AG08395 (cell line): ENCODE data around the gene KIF11.
"Not testable (repeated sequence)": the region's sequence is repeated elsewhere in the genome, so short reads cannot be mapped to it uniquely, and the experiment has no call there.

Experiments used
- DNase-seq: peaks from one replicate; pipeline ENCODE4 v3.0.0; 2012; ENCODE audit warnings: mixed read lengths, low spot score

KIF11 gene

DNA sequence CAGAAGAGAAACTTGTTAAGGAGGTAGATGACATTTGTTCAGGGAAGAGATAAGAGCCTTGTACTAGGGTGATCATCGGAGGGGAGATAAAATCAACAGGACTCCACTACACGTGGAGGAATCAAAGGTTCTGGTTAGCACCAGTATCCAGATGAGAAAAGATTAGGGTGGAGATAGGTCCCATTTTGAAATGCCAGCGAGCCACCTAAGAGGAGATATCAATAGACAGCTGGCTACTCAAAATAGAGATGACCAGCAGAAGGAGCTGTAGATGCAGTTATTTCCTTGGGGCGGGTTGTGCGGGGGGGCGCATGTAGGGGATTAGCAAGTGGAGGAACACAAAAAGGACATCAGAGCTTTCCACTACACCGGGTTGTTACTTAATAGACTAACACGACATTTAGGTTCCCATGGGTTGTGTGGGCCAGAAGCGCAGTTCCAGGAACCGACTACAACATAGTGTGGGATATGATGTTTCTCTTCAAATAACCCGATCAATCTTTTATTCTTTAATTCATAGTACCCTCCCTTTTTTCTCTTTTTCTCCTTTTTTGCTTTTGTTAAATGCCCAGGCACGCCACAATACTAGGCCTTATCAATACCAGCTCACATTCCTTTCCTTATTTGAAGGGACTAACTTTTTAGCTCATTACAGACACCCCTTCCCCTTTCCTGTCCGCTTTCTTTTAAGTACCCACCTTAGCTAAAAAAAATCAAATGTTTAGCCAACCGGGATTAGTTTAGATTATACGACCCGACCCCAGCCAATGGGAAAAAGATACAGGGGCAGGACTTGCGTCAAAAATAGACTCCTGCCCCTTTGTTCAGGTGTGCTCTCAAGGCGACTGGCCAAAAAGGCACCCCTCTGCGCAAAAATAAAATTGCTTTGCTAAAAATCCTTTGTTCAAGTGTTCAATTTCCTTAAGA, 2.0 kb upstream of the KIF11 start:
- peak; percentile 51 for DNase-seq

DNA sequence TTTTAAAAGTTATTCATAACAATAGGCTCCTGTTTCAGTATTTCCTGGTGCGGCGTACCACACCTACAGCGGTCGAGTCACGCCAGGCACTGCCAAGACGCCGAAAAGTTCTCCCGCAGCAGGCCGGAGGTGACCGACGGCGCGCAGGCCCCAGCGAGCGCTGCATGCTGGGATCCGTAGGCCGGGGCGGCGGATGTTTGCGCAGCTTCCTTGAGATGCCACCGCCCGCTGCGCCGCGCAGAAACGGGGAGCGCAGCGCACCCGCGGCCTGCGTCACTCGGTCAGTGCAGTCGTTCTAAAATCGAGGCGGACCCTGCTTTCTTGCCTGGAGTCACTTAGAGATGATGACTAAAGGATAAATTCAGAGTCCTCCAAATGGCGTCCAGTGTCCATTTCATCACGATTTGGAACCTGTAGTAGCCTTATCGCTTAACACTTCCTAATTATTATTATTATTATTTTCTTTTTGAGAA, 1.3 kb upstream of the KIF11 start:
- DNase-seq: peak; percentile 90

DNA sequence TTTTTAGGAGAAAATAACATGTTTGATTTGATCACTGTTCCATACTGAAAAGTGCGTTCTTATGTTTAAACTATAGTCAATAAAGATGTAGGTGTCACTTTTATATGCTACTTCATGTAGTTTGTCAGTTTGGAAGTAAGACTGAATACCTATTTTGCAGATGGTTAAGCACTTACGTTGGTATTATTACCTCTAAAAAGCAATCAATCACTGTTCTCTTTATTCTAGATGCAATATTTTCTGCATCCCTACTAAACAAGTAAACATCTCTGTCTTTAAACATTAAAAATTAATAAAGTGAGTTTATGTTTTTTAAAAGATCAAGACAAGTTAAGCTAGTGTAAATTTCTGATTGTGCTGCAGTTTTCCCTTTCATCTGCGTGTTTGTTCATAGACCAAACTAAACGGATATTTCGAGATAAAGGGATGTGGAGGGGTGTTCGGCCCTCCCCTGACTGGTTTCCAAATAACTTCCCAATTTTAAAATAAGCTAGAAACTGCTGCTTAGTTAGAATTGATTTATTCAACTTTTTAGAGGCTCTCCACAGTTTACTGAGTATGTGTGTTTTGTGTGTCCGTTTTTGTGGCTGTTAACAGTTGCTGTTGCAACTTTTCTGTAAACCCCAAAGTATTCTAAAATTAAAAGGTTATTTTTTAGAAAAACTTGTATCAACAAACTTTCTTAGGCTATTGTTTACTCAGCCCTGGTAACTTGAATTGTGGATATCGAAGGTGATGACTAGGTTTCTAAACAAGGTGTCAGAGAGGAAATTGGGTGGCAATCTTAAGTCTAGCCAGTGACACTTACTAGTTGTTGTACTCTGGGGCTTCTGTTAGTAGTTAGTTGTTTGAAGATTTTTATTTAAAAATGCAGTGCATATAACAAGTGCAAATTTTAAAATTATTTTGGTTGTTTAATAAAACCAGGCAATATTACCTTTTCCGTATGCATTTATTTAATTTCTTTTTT, 974 bp downstream of the KIF11 start:
- no peak for DNase-seq

DNA sequence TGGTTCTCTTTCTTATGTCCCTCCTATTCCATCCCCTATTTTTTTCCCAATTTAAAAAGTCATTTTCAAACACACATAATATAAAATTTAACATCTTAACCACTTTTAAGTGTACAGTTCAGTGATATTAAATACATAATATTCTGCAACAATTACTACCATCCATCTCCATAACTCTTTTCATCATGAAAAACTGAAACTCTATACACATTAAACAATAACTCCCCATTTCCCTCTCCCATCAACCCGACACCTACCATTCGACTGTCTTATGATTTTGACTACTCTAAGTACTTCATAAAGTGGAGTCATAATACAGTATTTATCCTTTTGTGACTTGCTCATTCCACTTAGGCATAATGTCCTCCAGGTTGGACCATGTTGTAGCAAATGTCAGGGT, 2.6 kb downstream of the KIF11 start:
- no peak for DNase-seq

DNA sequence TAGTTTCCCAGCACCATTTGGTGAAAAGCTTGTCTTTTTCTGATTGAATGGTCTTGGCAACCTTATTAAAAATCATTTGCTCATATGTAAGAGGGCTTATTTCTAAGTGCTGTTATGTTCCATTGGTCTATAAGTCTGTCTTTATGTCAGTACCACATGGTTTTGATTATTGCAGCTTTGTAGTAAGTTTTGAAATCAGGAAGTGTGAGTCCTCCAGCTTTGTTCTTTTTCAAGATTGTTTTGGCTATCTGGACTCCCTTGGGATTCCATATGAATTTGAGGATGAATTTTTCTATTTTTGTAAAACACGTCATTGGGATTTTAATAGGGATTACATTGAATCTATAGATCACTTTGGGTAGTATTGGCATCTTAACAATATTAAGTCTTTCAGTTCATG, 5.4 kb downstream of the KIF11 start:
- DNase-seq: no peak

DNA sequence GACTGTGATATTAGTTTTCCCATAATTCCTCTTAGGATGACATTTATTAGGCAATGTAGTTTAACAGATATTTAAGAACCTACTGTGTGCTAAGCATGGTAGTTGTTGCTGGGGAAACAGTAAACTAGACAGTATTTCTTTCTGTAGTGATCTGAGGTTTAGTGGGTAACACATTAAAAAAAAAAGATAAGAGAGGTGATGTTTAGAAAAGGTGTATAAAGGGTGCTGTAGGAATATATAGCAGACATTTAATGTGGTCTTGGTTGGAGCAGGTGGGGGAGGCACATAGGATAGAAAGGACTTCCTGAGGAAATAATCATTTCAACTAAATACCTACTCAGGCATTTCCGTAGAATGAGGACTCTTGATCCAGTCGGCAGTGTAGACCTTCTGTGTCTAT, 11.9 kb downstream of the KIF11 start:
- DNase-seq: no peak

DNA sequence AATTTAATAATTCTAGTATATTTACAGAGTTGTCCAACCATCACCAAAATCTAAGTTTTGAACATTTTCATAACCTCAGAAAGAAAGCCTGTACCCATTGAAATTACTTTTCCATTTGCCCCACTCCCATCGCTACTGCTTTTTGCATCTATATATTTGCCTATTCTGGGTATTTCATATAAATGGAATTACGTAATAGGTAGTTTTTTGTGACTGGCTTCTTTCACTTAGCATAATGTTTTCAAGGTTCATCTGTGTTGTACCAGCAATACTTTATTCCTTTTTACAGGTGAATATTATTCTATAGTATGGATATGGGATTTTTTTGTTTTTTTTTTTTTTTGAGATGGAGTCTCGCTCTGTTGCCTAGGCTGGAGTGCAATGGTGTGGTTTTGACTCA, 22.6 kb downstream of the KIF11 start:
- no peak for DNase-seq

DNA sequence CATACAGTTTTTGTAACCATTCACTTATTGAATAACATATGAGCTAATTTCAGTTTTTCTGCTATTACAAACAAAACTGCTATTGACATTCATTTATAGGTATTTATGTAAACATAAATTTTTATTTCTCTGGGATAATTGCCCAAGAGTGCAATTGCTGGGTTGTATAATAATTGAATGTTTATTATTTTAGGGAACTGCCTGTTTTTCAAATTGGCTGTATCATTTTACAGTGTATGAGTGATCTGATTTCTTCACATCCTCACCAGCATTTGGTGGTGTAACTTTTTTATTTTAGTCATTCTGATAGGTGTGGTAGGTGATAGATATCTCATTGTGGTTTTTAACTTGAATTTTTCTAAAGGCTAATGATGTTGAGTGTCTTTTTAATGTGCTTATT, 26.4 kb downstream of the KIF11 start:
- no peak for DNase-seq

DNA sequence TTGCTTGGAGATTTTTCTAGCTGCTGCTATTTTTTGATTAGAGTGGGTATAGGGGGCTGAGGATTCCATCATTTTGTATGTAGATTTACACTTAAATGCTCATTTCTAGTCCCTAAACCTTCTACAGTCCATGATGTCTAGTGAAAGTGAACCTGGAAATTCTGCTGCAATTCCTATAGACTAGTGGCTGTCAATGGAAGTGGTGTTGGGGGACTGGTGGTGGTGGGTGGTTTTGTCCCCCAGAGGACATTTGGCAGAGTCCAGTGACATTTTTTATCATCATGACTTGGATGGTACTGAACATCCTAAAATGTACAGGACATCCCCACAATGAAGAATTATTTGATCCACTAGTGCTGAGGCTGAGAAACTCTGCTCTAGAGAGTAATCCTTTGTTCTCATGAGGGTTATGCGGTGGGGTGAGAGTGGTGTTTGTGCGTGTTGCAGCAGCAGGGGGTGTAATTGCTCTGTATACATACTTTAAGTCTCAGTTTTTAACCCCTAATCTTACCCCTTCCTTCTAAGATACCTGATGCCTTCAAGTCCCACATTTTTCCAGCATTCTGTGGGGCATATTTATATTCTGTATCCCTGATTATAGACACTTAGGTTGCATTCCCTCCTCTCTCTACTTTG, 35.0 kb downstream of the KIF11 start:
- no peak for DNase-seq

DNA sequence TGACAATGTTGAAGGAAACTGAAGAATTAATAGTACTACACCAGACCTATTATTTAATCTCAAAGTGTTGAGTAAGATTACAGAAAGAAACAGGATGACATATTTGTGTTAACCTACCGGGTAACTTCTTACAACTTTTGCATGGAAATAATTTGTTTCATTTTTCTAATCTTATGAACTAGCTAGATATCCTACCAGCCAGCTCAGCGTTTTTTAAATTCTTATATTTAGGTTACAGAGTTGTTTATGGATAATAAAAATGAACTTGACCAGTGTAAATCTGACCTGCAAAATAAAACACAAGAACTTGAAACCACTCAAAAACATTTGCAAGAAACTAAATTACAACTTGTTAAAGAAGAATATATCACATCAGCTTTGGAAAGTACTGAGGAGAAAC, 37.0 kb downstream of the KIF11 start:
- no peak for DNase-seq

DNA sequence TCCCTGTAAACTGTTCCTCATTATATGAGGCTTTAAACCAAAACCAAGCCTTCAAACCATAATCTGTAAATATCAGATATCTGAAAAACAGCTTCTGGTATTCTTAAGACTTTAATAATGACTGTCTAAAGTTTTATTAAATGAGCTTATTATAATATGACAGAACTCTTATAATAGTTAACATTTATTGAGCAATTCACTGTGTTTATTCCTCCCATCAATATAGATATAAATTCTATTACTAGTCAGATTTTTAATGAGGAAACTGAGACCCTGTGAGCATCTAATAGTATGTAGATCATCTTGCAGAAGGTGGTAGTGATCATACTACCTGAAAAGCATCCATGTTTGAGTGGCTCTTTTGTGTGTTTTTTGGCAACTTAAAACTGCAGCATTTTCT, 45.1 kb downstream of the KIF11 start:
- no peak for DNase-seq

DNA sequence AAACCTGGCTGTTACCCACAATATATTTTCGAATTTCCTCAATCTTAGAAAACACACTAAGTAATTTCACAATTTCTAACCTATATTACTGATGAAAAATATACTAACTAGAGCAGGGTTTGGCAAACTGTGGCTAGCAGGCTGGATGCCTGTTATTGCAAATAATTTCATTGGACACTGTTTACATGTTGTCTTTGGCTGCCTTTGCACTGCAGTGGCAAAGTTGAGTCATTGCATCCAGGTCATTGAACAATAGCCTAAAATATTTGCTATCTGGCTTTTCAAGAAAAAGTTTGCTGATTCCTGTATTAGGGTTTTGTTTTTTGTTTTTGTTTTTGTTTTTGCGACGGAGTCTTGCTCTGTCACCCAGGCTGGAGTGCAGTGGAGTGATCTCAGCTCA, 47.2 kb downstream of the KIF11 start:
- DNase-seq: peak; percentile 46

DNA sequence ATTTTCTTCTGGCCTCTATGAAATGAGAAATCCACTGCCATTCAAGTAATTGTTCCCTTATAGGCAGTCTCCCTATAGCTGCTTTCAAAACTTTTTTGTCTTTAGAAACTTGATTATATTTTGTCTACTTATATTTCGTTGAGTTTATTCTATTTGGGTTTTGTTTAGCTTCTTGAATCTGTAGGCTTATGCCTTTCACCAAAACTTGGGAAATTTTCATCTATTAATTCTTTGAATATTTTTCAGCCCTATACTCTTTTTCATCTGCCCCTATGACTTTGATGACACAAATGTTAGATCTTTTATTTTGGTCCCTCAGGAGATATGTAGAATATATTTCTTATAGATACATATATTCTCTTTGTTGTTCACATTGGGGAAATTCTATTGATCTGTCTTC, 48.6 kb downstream of the KIF11 start:
- DNase-seq: no peak

DNA sequence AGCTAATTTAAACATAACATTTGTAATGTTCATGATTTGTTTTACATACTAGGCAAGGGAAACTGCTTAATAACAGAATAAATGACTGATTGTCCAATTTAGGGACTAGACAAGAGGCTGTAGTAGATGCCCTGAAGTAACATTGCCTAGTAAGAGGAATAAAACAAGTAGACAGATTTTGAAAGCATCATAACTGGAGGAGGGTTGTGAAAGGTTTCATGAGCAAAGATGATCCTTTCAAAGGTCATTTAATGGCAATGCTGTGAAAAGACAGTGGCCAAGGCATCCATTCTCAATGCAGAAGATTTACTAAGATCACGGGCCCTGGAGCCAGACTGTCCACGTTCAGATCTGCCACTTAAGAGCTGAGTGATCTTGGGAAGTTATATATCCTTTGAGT, 52.0 kb downstream of the KIF11 start:
- no peak for DNase-seq

DNA sequence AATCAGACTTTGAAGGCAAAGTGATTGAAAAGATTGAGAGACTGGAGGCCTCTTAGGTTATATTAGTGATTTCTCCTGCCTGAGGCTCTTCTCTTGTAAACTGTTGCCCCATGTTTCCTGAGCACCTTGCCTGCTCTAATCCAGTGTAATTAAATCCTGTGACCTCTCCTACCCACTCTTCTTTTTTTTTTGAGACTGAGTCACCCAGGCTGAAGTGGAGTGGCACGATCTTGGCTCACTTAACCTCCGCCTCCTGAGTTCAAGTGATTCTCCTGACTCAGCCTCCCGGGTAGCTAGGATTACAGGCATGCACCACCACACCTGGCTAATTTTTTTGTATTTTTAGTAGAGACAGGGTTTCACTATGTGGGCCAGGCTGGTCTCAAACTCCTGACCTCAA, 57.9 kb downstream of the KIF11 start:
- not testable (repeated sequence) for DNase-seq

DNA sequence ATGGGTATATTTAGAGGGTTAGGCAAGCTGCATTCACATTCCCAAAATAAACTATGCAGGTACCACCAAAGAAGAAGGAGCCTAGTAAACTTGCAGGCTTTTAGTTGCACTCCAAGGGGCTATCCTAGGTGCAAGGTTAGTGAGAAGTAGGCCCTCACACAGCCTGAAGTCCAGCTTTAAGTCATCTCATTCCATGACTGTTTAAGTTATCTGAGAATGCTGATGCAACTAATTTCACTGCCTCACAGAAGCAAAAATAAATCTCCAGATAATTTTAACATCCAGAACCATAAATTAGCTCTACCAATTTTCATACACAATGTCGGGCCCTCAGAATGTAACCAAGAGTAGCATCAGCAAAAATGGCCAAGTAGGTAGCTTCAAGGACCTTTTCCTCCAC, 62.5 kb downstream of the KIF11 start:
- DNase-seq: no peak

DNA sequence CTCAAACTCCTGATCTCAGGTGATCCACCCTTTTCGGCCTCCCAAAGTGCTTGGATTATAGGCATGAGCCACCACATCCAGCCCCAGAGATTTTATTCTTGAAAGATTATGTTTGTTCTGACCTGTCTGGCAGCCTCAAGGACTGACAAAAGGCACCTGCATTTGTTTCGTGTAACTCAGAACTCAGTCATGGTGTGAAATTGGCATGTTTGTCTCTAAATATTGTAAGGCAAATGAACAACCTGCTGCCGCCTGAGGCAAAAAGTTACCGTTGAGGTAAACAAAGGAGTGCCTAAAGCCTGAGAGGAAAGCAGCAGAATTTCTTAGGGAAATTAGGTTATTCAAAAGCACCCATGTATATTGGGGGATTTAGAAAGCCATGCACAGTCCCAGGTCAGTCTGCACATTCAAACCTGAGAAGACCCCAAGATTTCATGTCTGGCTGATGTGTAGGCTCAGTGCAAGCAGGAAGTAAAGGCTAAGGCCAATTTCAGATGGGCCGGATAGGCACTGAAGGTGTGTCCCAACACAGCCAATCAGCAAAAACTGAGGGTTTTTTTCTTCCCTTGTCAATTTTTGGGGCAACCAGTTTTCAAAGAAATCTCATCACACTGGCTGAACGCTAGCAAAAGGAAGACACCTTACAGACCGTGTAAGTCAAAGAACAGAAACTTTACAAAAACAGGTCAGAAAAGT, 63.5 kb downstream of the KIF11 start:
- DNase-seq: no peak

DNA sequence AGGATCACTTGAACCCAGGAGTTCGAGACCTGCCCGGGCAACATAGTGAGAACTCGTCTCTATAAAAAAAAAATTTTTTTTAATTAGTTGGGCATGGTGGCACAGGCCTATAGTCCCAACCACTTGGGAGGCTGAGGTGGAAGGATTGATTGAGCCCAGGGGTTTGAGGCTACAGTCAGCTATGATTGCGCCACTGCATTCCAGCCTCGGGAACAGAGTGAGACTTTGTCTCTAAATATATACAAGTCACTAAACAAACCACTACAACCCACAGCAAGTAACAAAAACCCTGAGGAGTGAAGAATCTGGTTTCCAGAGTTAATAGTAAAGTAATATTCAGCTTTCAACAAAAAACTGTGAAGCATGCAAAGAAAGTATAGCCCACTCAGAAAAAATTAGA, 64.1 kb downstream of the KIF11 start:
- no peak for DNase-seq

DNA sequence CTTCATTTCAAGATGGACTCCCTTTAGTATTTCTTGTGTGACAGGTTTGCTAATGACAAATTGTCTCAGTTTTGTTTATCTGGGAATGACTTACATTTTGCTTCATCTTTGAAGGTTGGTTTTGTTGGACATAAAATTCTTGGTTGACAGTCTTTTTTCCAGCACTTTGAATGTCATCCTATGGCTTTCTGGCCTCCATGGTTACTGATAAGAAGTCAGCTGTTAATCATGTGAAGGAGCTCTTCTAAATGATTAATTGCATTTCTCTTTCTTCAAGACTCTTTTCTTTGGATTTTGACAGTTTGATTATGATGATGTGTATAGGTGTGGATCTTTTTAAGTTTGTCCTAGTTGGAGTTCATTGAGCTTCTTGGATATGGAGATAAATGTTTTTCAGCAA, 69.9 kb downstream of the KIF11 start:
- DNase-seq: no peak

DNA sequence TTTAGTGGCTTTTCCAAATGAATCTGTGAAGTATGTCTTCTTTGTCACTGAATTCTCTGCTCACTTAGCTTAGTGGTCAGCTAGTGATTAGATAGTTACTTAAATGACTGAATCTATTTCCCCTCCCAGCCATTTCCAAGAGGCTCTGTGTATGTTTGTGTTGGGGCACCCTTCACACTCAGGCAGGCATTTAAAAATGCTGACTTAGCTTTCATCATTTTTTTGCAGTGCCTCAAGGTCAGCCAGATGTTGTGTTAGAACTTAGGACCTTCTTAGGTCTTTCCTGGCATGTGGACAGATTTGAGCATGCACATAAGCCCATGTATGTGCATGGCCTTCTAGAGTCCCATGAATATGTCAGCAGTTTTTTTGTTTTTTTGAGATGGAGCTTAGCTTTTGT, 71.4 kb downstream of the KIF11 start:
- no peak for DNase-seq

DNA sequence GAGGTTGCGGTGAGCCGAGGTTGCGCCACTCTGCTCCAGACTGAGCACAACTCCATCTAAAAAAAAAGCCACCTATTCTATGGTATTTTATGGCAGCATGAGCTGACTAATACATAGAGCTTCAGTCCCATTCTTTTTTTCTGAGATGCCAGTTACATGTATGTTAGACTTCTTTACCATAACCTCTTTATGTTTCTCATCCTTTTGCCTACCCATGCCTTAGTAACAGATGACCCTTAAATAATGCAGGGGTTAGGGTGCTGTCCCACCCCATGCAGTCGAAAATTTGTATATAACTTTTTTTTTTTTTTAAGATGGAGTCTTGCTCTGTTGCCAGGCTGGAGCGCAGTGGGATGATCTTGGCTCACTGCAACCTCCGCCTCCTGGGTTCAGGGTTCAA, 74.1 kb downstream of the KIF11 start:
- DNase-seq: no peak

DNA sequence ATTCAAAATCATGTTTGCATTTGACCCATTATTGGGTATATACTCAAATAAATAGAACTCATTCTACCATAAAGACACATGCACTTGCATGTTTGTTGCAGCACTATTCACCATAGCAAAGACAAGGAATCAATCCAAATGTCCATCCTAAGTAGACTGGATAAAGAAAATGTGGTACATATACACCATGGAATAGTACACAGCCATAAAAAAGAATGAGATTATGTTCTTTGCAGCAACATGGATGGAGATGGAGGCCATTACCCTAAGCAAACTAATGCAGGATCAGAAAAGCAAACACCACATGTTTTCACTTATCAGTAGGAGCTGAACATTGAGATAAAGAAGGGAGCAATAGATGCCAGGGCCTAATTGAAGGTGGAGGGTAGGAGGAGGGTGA, 84.8 kb downstream of the KIF11 start:
- DNase-seq: no peak
